Lung microvascular endothelial cell (primary cell): ENCODE data around the gene DNAJB9. TPM values are rescaled to one million over a fixed set of nuclear protein-coding genes. Genes with fewer than 3 reads are reported as not detected.

Experiments used
- DNase-seq, 2 donors: peaks; one replicate each; pipeline versions ENCODE4 v3.0.0 to v3.0.0-alpha.2; 2010; ENCODE audit warnings: low read depth in 2 of 2
- total RNA-seq: library from RNA; depleted of rRNA; stranded (reverse); fragments of >200 nt; gene quantifications from 2 replicates; pipeline ENCODE4 v1.2.1, GENCODE V29; 2014

The DNAJB9 gene
- total RNA-seq, 1 donor from 2014 or later, result 53.8 TPM

GRCh38 chr7:108604307-108605077 lies 34.8 kb downstream of the DNAJB9 start:
- DNase-seq, result no peak

- DNase-seq, result no peak
Observed at GRCh38 chr7:108605559-108606201, 36.0 kb downstream of the DNAJB9 start.

GRCh38 chr7:108609643-108610042 lies 40.0 kb downstream of the DNAJB9 start:
- no peak for DNase-seq

- no peak for DNase-seq
Observed at GRCh38 chr7:108611268-108611667, 41.6 kb downstream of the DNAJB9 start.

- DNase-seq, result peak; percentile 45 to 60
Observed at GRCh38 chr7:108613147-108613948, 43.7 kb downstream of the DNAJB9 start.

- no peak for DNase-seq
Observed at GRCh38 chr7:108613949-108614381, 44.3 kb downstream of the DNAJB9 start.

GRCh38 chr7:108614896-108615295 lies 45.2 kb downstream of the DNAJB9 start:
- no peak for DNase-seq

GRCh38 chr7:108618056-108618455 lies 48.4 kb downstream of the DNAJB9 start:
- DNase-seq, result no peak

GRCh38 chr7:108623220-108623619 lies 53.5 kb downstream of the DNAJB9 start:
- DNase-seq, result no peak

Other genes starting within 250 kb of the DNAJB9 start
- gene NRCAM, start 113.4 kb upstream of the DNAJB9 start, total RNA-seq, result 1.2 and 8.7 TPM in 2 replicates
- gene PNPLA8, start 43.7 kb upstream of the DNAJB9 start, total RNA-seq, result 20.5 and 27.6 TPM in 2 replicates
- 8.1 and 11.5 TPM in 2 replicates for gene THAP5, start 168 bp upstream of the DNAJB9 start, total RNA-seq